ENCODE data around the gene CHMP6. TPM values are rescaled to one million over a fixed set of nuclear protein-coding genes. Genes with fewer than 3 reads are reported as not detected.

CHMP6 gene
- total RNA-seq, 1 experiment from 2014 or later: 22.0 TPM

DNA sequence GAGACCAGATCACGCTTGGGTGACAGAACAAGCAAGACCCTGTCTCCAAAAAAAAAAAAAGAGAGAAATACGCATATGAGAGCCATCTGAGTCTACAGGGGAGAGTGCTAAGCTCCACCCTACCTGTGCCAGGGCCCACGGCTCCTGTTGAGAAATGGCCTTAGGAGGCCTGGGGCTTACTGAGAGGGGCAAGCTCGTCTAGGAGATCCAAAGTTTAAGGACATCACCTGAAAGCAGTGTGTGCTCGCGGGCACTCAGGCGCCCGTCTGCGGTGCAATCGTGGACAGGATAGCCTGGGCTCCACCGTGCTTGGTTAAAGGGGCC lies 28.8 kb downstream of the CHMP6 start:
- RAD21 ChIA-PET (ENCODE audit: low non-redundant PET in 1 of 2, low total read pairs in 2 of 2, uncharacterized antibody in 2 of 2, unreplicated experiment in 2 of 2): no interaction called here

More for the DNA sequence above, 28.8 kb downstream of the CHMP6 start:
- Histone ChIP-seq H3K9ac (ENCODE audit: low read length) (no peak overlapping the region), H3K36me3 (ENCODE audit: control insufficient read depth in 1 of 2, insufficient read depth in 2 of 2, low read length in 2 of 2) (no peaks in the 10 kb centered on the region), H3K4me3 (replicated peaks in 1 of 2; ENCODE audit: low read depth in 1 of 2, low read length in 2 of 2) (no peak overlapping the region), H3K27ac (ENCODE audit: low read depth, low read length) (no peak overlapping the region), H3K79me2 (ENCODE audit: insufficient read depth, low read length) (no peaks in the 10 kb centered on the region), H3K9me2 (ENCODE audit: insufficient read depth) (no peaks in the 10 kb centered on the region), H3K4me1 (ENCODE audit: control insufficient read depth in 1 of 2, insufficient read depth in 2 of 2, low read length in 2 of 2) (peaks cover 13 to 18% of the 10 kb centered on the region in 2 experiments; a peak in 3 of 4 replicates), H3K9me3 (ENCODE audit: control insufficient read depth in 1 of 2, insufficient read depth in 1 of 2, low read depth in 1 of 2, low read length in 2 of 2) (peaks cover 0 to 8% of the 10 kb centered on the region in 2 experiments; a peak in 2 of 4 replicates), H3K27me3 (ENCODE audit: insufficient read depth, low read length) (no peaks in the 10 kb centered on the region), H3K4me2 (ENCODE audit: low read length) (no peak overlapping the region), H2AFZ (ENCODE audit: low read depth, low read length, poor library complexity, severe bottlenecking) (no peak overlapping the region), H4K20me1 (ENCODE audit: insufficient read depth) (no peaks in the 10 kb centered on the region)
- intact Hi-C loops (cut with micrococcal nuclease): no loop called here
- CTCF ChIA-PET: no interaction called here
- DNase-seq (ENCODE audit: low read depth, low spot score) (no peak), ATAC-seq (no peak)
- no peak for TF ChIP-seq EZH2 (IDR thresholded peaks at IDR 0.05)
- TF ChIP-seq REST (IDR thresholded peaks at IDR 0.05; ENCODE audit: low read depth): no peak
- TF ChIP-seq ELF1 (IDR thresholded peaks at IDR 0.05; ENCODE audit: borderline replicate concordance, low read depth): no peak
- no peak for TF ChIP-seq POLR2AphosphoS5 (IDR thresholded peaks at IDR 0.05; ENCODE audit: low read depth, low read length)
- TF ChIP-seq, protein P1, sequence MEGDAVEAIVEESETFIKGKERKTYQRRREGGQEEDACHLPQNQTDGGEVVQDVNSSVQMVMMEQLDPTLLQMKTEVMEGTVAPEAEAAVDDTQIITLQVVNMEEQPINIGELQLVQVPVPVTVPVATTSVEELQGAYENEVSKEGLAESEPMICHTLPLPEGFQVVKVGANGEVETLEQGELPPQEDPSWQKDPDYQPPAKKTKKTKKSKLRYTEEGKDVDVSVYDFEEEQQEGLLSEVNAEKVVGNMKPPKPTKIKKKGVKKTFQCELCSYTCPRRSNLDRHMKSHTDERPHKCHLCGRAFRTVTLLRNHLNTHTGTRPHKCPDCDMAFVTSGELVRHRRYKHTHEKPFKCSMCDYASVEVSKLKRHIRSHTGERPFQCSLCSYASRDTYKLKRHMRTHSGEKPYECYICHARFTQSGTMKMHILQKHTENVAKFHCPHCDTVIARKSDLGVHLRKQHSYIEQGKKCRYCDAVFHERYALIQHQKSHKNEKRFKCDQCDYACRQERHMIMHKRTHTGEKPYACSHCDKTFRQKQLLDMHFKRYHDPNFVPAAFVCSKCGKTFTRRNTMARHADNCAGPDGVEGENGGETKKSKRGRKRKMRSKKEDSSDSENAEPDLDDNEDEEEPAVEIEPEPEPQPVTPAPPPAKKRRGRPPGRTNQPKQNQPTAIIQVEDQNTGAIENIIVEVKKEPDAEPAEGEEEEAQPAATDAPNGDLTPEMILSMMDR (IDR thresholded peaks at IDR 0.05 in 2 of 3, conservative IDR thresholded peaks at IDR 0.05 in 1 of 3; ENCODE audit: borderline replicate concordance in 1 of 3, insufficient read depth in 1 of 3, low read depth in 2 of 3, low read length in 2 of 3): no peak
- TF ChIP-seq CBX3 (IDR thresholded peaks at IDR 0.05; ENCODE audit: low read depth): no peak
- TF ChIP-seq EGR1 (IDR thresholded peaks at IDR 0.05; ENCODE audit: low read depth): no peak
- TF ChIP-seq JUND (IDR thresholded peaks at IDR 0.05): no peak
- no peak for TF ChIP-seq POLR2A (IDR thresholded peaks at IDR 0.05; ENCODE audit: borderline replicate concordance, extremely low read depth, insufficient read depth, insufficient read length)
- no peak for TF ChIP-seq ATF3 (IDR thresholded peaks at IDR 0.05)
- no peak for TF ChIP-seq CEBPB (IDR thresholded peaks at IDR 0.05; ENCODE audit: low read depth)
- no peak for TF ChIP-seq MAX (IDR thresholded peaks at IDR 0.05)
- TF ChIP-seq RAD21 (IDR thresholded peaks at IDR 0.05; ENCODE audit: low read depth): no peak
- TF ChIP-seq FOSL1 (IDR thresholded peaks at IDR 0.05; ENCODE audit: low read depth): no peak
- POLR2A ChIA-PET: no interaction called here
- BruUV-seq (replicated peaks): no TSS peak
